Astrocyte of the cerebellum (primary cell): Measurements from ENCODE around the gene RNU6-9.
"Not testable (repeated sequence)": the region's sequence is repeated elsewhere in the genome, so short reads cannot be mapped to it uniquely, and the experiment has no call there.

Experiments
- DNase-seq: peaks from one replicate; pipeline ENCODE4 v3.0.0-alpha.2; 2011; ENCODE audit warnings: low read depth
- H3K4me3 ChIP-seq: 2 replicates; pipeline ENCODE4 v1.5.1; 2011; ENCODE audit warnings: mild to moderate bottlenecking, low read depth, low read length, moderate library complexity
- in situ Hi-C: cut with HindIII; loops from 2 replicates; pipeline ENCODE4 v1.10.0; 2017; ENCODE audit warnings: low sequenced_read_pairs
- TF ChIP-seq, protein P1 (sequence below): IDR thresholded peaks from 2 replicates; pipeline ENCODE4 v1.5.1; 2012; ENCODE audit warnings: low read length, low read depth, moderate library complexity, mild to moderate bottlenecking; ENCODE audit errors: missing control alignments

RNU6-9 gene

GRCh38 chr19:887599-887998, 5.7 kb upstream of the RNU6-9 start:
- in situ Hi-C loops, result no loop called here
- TF ChIP-seq, protein P1, sequence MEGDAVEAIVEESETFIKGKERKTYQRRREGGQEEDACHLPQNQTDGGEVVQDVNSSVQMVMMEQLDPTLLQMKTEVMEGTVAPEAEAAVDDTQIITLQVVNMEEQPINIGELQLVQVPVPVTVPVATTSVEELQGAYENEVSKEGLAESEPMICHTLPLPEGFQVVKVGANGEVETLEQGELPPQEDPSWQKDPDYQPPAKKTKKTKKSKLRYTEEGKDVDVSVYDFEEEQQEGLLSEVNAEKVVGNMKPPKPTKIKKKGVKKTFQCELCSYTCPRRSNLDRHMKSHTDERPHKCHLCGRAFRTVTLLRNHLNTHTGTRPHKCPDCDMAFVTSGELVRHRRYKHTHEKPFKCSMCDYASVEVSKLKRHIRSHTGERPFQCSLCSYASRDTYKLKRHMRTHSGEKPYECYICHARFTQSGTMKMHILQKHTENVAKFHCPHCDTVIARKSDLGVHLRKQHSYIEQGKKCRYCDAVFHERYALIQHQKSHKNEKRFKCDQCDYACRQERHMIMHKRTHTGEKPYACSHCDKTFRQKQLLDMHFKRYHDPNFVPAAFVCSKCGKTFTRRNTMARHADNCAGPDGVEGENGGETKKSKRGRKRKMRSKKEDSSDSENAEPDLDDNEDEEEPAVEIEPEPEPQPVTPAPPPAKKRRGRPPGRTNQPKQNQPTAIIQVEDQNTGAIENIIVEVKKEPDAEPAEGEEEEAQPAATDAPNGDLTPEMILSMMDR, result no peak
- no peak for DNase-seq

GRCh38 chr19:888581-889385, 4.5 kb upstream of the RNU6-9 start:
- no peak for DNase-seq
- in situ Hi-C loops, result no loop called here
- H3K4me3 ChIP-seq, result no peak overlapping the region
- TF ChIP-seq, protein P1, result no peak

More at GRCh38 chr19:887599-887998, 5.7 kb upstream of the RNU6-9 start:
- H3K4me3 ChIP-seq, result no peak overlapping the region

GRCh38 chr19:889662-890295, 3.5 kb upstream of the RNU6-9 start:
- in situ Hi-C loops, result no loop called here
- TF ChIP-seq, protein P1, result no peak
- no peak for DNase-seq
- no peak overlapping the region for H3K4me3 ChIP-seq

DNA sequence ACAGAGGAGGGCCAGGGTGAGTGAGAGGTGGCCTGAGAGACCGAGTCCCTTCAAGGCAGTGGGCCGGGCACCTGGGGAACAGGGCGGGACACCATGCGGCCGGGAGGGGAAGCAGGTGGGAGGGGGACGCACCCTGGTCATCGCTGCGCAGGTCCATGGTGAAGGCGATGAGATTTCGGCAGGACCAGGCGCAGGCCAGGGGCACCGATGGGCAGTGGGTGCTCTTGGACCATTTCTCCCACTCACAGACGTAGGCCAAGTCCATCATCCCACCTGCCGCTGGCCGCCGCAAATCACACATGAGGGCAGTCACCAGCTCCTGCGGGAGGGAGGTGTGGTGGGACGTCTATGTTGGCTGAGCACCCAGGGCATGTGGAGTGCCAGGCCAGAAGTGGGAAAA, 2.5 kb upstream of the RNU6-9 start:
- no peak for DNase-seq
- no peak overlapping the region for H3K4me3 ChIP-seq
- in situ Hi-C loops, result no loop called here
- TF ChIP-seq, protein P1, result no peak

DNA sequence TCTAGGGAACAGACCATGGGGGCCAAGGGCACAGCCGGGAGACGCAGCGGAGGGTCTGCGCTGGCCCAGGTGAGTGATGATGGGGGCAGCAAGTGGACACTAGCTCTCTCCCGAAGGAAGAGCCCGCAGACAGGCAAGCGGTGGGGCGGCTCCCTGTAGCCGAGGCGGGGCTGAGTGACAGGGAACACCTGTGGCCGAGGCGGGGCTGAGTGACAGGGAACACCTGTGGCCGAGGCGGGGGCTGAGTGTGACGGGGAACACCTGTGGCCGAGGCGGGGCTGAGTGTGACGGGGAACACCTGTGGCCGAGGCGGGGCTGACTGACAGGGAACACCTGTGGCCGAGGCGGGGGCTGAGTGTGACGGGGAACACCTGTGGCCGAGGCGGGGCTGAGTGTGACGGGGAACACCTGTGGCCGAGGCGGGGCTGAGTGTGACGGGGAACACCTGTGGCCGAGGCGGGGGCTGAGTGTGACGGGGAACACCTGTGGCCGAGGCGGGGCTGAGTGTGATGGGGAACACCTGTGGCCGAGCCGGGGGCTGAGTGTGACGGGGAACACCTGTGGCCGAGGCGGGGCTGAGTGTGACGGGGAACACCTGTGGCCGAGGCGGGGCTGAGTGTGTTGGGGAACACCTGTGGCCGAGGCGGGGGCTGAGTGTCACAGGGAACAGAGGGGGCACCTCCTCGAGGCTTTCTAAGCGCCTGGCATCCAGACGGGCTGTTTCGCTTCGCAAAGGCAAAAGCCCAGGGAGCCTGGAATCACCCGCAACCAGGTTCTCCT, 1.7 kb upstream of the RNU6-9 start:
- H3K4me3 ChIP-seq, result peak overlapping the region; percentile 80
- in situ Hi-C loops, DNase-seq: not testable (repeated sequence)

DNA sequence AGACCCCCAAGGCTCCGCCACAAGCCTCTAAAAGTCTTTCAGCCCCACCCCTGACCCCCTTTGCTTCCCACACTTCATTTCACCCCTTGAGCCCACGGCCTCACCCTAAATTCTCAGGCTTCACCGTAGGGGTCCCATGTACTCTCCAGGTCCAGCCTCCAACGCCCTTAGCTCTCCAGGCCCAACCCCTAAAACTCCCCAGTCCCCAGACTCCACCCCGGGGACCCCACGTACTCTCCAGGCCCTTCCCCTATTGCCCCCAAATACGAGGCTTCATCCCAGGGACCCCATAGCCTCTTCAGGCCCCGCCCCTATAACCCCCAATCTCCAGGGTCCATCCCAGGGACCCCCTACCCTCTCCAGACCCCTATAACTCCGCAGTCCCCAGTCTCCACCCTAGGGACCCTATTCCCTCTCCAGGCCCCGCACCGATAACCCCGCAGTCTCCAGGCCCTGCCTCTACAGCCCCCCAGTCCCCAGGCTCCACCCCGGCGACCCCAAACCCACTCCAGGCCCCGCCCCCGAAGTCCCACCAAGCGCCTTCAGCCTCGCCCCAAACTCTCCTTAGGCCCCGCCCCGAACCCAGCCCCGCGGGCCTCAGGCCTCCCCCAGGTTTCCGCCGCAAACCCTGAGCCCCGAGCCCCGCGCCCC, 916 bp upstream of the RNU6-9 start:
- in situ Hi-C loops, result no loop called here
- no peak for DNase-seq
- H3K4me3 ChIP-seq, result peak overlapping the region; percentile 80
- TF ChIP-seq, protein P1, result no peak
